Measurements from ENCODE around the gene HBA2.
"Not testable (repeated sequence)": the region's sequence is repeated elsewhere in the genome, so short reads cannot be mapped to it uniquely, and the experiment has no call there.

Gene HBA2

GRCh38 chr16:175011-175949 lies 2.6 kb downstream of the HBA2 start:
- DNase-seq (ENCODE audit: low spot score), result no peak

GRCh38 chr16:176006-176405 lies 3.3 kb downstream of the HBA2 start:
- DNase-seq (ENCODE audit: low spot score), result not testable (repeated sequence)

- not testable (repeated sequence) for DNase-seq (ENCODE audit: low spot score)
Measured at GRCh38 chr16:176477-177382, 4.1 kb downstream of the HBA2 start, which contains the start of gene HBA1. TSS of gene HBA1 (plus strand) at chr16:176680. CDS start at chr16:176717, 37 bp downstream.

DNA sequence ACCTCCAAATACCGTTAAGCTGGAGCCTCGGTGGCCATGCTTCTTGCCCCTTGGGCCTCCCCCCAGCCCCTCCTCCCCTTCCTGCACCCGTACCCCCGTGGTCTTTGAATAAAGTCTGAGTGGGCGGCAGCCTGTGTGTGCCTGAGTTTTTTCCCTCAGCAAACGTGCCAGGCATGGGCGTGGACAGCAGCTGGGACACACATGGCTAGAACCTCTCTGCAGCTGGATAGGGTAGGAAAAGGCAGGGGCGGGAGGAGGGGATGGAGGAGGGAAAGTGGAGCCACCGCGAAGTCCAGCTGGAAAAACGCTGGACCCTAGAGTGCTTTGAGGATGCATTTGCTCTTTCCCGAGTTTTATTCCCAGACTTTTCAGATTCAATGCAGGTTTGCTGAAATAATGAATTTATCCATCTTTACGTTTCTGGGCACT lies 4.7 kb downstream of the HBA2 start:
- DNase-seq (ENCODE audit: low spot score), result no peak

- DNase-seq (ENCODE audit: low spot score), result no peak
Measured at GRCh38 chr16:177981-178667, 5.4 kb downstream of the HBA2 start.

DNA sequence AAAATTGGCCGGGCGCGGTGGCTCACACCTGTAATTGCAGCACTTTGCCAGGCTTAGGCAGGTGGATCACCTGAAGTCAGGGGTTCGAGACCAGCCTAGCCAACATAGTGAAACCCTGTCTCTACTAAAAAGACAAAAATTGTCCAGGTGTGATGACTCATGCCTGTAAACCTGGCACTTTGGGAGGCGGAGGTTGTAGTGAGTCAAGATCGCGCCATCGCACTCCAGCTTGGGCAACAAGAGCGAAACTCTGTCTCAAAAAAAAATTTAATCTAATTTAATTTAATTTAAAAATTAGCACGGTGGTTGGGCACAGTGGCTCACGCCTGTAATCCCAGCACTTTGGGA lies 6.0 kb downstream of the HBA2 start:
- no peak for DNase-seq (ENCODE audit: low spot score)

GRCh38 chr16:179211-180092 lies 6.8 kb downstream of the HBA2 start:
- no peak for DNase-seq (ENCODE audit: low spot score)

GRCh38 chr16:180101-180675 lies 7.5 kb downstream of the HBA2 start, which contains the start of gene HBQ1:
TSS of gene HBQ1 (plus strand) at chr16:180459. CDS start at chr16:180487, 28 bp downstream.
- DNase-seq (ENCODE audit: low spot score), result no peak

- peak; percentile 87 for DNase-seq (ENCODE audit: low spot score)
Measured at GRCh38 chr16:180681-181564, 8.2 kb downstream of the HBA2 start.

GRCh38 chr16:181565-182021 lies 8.9 kb downstream of the HBA2 start:
- DNase-seq (ENCODE audit: low spot score), result peak; percentile 30

DNA sequence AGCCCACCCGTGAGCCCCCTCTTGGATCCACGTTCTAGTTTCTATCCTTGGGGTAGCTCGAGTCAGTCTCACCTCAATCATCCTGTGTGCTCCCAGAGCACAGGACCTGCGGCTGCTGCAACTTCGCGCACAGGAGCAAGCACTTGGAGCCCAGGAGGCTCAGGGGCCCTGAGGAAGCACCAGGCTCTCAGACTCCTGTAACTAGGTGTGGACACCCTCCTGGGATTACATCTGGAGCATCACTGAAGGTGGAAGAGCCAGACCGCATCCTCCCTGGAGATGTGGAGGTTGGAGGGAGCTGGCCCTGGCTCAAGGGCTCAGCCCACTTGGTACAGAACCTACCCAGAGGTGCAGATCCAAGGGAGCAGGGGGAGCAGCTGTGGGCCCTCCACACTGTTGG lies 10.3 kb downstream of the HBA2 start:
- DNase-seq (ENCODE audit: low spot score), result no peak

- DNase-seq (ENCODE audit: low spot score), result no peak
Measured at GRCh38 chr16:185213-185612, 12.5 kb downstream of the HBA2 start.

DNA sequence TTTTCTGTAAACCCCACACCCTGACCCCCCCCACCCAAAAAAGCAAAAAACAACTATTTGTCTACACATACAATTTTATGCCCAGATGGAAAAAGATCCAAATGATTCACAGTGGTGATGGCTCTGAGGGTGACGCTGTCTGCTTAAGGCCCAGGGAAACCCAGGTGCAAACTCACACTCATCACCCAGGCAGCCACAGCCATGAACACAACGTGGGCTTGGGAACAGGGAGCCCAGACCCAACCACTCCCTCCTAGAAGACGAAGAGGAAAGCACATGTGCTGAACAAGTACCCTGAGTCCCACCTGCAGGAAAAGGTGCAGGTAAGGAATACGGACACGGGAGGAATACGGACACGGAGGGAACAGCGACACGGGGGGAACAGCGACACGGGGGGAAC lies 13.0 kb downstream of the HBA2 start:
- DNase-seq (ENCODE audit: low spot score), result no peak

GRCh38 chr16:187330-187729 lies 14.7 kb downstream of the HBA2 start:
- DNase-seq (ENCODE audit: low spot score), result no peak

DNA sequence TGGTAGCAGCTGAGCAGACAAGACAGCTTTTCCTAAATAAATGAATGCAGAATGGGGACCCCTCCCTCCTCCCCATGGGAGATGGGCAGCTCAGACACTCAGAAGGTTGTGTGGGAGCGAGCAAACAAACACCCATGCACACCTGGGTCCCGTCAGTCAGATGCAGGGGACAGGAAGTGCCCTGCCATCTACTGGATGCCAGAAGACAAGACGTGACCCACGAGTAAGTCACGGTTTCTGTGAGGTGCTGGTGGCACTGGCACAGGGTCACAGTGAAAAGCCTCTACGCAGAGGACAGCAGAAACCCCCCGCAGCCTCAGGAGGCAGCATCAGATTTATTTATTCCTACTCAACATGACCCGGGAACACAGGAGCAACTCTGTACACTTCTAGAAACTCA lies 16.0 kb downstream of the HBA2 start:
- DNase-seq (ENCODE audit: low spot score), result peak; percentile 69

- no peak for DNase-seq (ENCODE audit: low spot score)
Measured at GRCh38 chr16:189604-190186, 17.0 kb downstream of the HBA2 start.

GRCh38 chr16:191831-192230 lies 19.2 kb downstream of the HBA2 start:
- DNase-seq (ENCODE audit: low spot score), result no peak

DNA sequence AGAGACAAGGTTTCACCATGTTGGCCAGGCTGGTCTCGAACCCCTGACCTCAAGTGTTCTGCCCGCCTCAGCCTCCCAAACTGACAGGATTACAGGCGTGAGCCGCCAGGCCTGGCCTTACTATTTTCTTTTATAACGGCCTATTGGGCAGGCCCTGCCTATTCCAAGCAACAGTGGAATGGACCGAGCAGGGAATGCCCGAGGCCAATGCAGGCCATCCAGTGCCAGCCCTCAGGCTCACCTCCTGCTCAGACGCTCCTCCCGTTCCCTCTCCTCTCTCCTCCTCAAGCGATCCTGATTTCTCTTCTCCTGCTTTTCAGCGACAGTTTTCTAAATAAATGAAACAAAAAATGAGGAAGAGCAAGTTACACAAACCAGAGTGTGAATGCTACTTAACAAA lies 20.0 kb downstream of the HBA2 start:
- no peak for DNase-seq (ENCODE audit: low spot score)

- no peak for DNase-seq (ENCODE audit: low spot score)
Measured at GRCh38 chr16:193441-193840, 20.8 kb downstream of the HBA2 start.

Data from NAMALWA (cell line).